ENCODE data around the gene GH1.

DNA sequence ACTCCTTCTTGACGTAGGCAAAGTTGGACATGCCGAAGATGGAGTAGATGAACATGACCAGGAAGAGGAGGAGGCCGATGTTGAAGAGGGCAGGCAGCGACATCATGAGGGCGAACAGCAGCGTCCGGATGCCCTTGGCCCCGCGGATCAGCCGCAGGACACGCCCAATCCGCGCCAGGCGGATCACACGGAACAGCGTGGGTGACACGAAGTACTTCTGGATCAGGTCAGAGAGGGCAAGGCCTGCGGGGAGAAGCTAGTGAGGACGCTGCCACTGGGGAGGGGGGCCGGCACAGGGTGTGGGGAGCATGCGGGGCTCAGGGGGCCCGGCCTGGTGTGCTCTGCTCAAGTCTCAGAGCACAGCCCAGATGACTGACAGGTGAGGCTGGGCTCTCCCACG, 23.1 kb upstream of the GH1 start:
- TF ChIP-seq POLR2AphosphoS5 (IDR thresholded peaks at IDR 0.05; ENCODE audit: low read depth, low read length) (no peak), POLR2A (IDR thresholded peaks at IDR 0.05; ENCODE audit: low read depth, low read length) (no peak), TAF1 (IDR thresholded peaks at IDR 0.05; ENCODE audit: borderline replicate concordance, low read depth, low read length) (no peak)
